H9 (cell line): ENCODE measurements around the gene USP36. TPM values are rescaled to one million over a fixed set of nuclear protein-coding genes. Genes with fewer than 3 reads are reported as not detected.
A peak's percentile ranks its signal among the peaks of the same experiment; 100 is the strongest.

ENCODE experiments used
- DNase-seq: peaks from one replicate; pipeline ENCODE4 v3.0.0-alpha.2; 2017
- H2AFZ ChIP-seq: one replicate; pipeline ENCODE4 v1.6.1; 2013; ENCODE audit warnings: mild to moderate bottlenecking, low read length, control low read depth, moderate library complexity
- H2AK5ac ChIP-seq: 2 replicates; pipeline ENCODE4 v1.6.1; 2013; ENCODE audit warnings: low read length, control low read depth, mixed read lengths; ENCODE audit not compliant: insufficient read length
- H2BK120ac ChIP-seq: one replicate; pipeline ENCODE4 v1.6.1; 2013; ENCODE audit warnings: low read depth, mild to moderate bottlenecking, low read length, control low read depth, inconsistent platforms; ENCODE audit not compliant: poor library complexity, severe bottlenecking
- H2BK12ac ChIP-seq: 2 replicates; pipeline ENCODE4 v1.6.1; 2013; ENCODE audit warnings: low read length, control low read depth, mixed read lengths, low read depth; ENCODE audit not compliant: insufficient read length
- H2BK15ac ChIP-seq: 2 replicates; pipeline ENCODE4 v1.6.1; 2013; ENCODE audit warnings: low read depth, low read length, control low read depth
- H2BK20ac ChIP-seq: one replicate; pipeline ENCODE4 v1.6.1; 2013; ENCODE audit warnings: low read depth, mild to moderate bottlenecking, low read length, control low read depth, inconsistent platforms; ENCODE audit not compliant: poor library complexity, severe bottlenecking
- H2BK5ac ChIP-seq: 2 replicates; pipeline ENCODE4 v1.6.1; 2013; ENCODE audit warnings: low read length, control low read depth, mixed read lengths; ENCODE audit not compliant: insufficient read length
- H3K14ac ChIP-seq: 2 replicates; pipeline ENCODE4 v1.6.1; 2013; ENCODE audit warnings: low read length, control low read depth; ENCODE audit not compliant: insufficient read depth
- H3K18ac ChIP-seq: 2 replicates; pipeline ENCODE4 v1.6.1; 2013; ENCODE audit warnings: low read depth, mild to moderate bottlenecking, mixed read lengths, low read length, control low read depth; ENCODE audit not compliant: insufficient read length
- H3K23ac ChIP-seq: 2 replicates; pipeline ENCODE4 v1.6.1; 2013; ENCODE audit warnings: low read length, control low read depth, mixed read lengths, low read depth; ENCODE audit not compliant: insufficient read length
- H3K23me2 ChIP-seq: 2 replicates; pipeline ENCODE4 v1.6.1; 2013; ENCODE audit warnings: low read depth, mild to moderate bottlenecking, mixed read lengths, low read length, control low read depth; ENCODE audit not compliant: insufficient read length, poor library complexity, severe bottlenecking
- H3K27ac ChIP-seq: 2 replicates; pipeline ENCODE4 v1.5.1; 2013; ENCODE audit warnings: low read length, control low read depth, mixed read lengths, low read depth; ENCODE audit not compliant: insufficient read length
- H3K27me3 ChIP-seq: 2 replicates; pipeline ENCODE4 v1.6.1; 2013; ENCODE audit warnings: low read length, control low read depth, inconsistent platforms; ENCODE audit not compliant: insufficient read depth
- H3K4ac ChIP-seq: 2 replicates; pipeline ENCODE4 v1.6.1; 2013; ENCODE audit warnings: low read depth, mild to moderate bottlenecking, control low read depth, inconsistent platforms, low read length, moderate library complexity
- H3K4me1 ChIP-seq: 2 replicates; pipeline ENCODE4 v1.6.1; 2013; ENCODE audit warnings: low read length, control low read depth, inconsistent platforms; ENCODE audit not compliant: insufficient read depth
- H3K4me2 ChIP-seq: 2 replicates; pipeline ENCODE4 v1.6.1; 2013; ENCODE audit warnings: low read length, control low read depth, mixed read lengths; ENCODE audit not compliant: insufficient read length, insufficient read depth
- H3K56ac ChIP-seq: 2 replicates; pipeline ENCODE4 v1.6.1; 2013; ENCODE audit warnings: low read depth, mild to moderate bottlenecking, mixed read lengths, low read length, control low read depth; ENCODE audit not compliant: insufficient read length
- H3K79me1 ChIP-seq: 2 replicates; pipeline ENCODE4 v1.6.1; 2013; ENCODE audit warnings: low read depth, mild to moderate bottlenecking, moderate library complexity, low read length, control low read depth, inconsistent platforms; ENCODE audit not compliant: insufficient read depth, poor library complexity, severe bottlenecking
- H3K79me2 ChIP-seq: 2 replicates; pipeline ENCODE4 v1.6.1; 2013; ENCODE audit warnings: low read length, control low read depth, inconsistent platforms; ENCODE audit not compliant: insufficient read depth
- H3K9ac ChIP-seq: 2 replicates; pipeline ENCODE4 v1.6.1; 2013; ENCODE audit warnings: low read length, control low read depth, mixed read lengths; ENCODE audit not compliant: insufficient read length; ENCODE audit errors: extremely low read depth
- H3K9me3 ChIP-seq: one replicate; pipeline ENCODE4 v1.6.1; 2013; ENCODE audit warnings: low read depth, low read length, inconsistent platforms; ENCODE audit not compliant: control insufficient read depth
- H3T11ph ChIP-seq: one replicate; pipeline ENCODE4 v1.6.1; 2013; ENCODE audit warnings: mild to moderate bottlenecking, low read length, control low read depth, inconsistent platforms
- H4K20me1 ChIP-seq: one replicate; pipeline ENCODE4 v1.6.1; 2013; ENCODE audit not compliant: control insufficient read depth, insufficient read length, insufficient read depth
- H4K5ac ChIP-seq: 2 replicates; pipeline ENCODE4 v1.6.1; 2013; ENCODE audit warnings: low read depth, mild to moderate bottlenecking, mixed read lengths, low read length, control low read depth; ENCODE audit not compliant: insufficient read length
- H4K8ac ChIP-seq: replicated peaks from 2 replicates; pipeline ENCODE4 v1.6.1; 2013; ENCODE audit warnings: low read length, control low read depth, mixed read lengths, low read depth; ENCODE audit not compliant: insufficient read length
- H4K91ac ChIP-seq: 2 replicates; pipeline ENCODE4 v1.6.1; 2013; ENCODE audit warnings: low read depth, mild to moderate bottlenecking, moderate library complexity, mixed read lengths, low read length, control low read depth; ENCODE audit not compliant: insufficient read length
- H3K27ac Mint-ChIP-seq, 3 experiments: 2 replicates in 2 of 3; 3 replicates in 1 of 3; pipeline ENCODE4 v1.8.0; 2020 to 2021; ENCODE audit warnings: mixed read lengths in 3 of 3, mild to moderate bottlenecking in 1 of 3, moderate library complexity in 1 of 3
- H3K27me3 Mint-ChIP-seq: 2 replicates; pipeline ENCODE4 v1.8.0; 2021; ENCODE audit warnings: low read depth, mild to moderate bottlenecking, moderate library complexity, mixed read lengths
- H3K36me3 Mint-ChIP-seq, 3 experiments: 2 replicates in 2 of 3; 3 replicates in 1 of 3; pipeline ENCODE4 v1.8.0; 2020 to 2021; ENCODE audit warnings: low read depth in 3 of 3, mixed read lengths in 3 of 3; ENCODE audit not compliant: insufficient read depth in 1 of 3
- H3K4me1 Mint-ChIP-seq, 2 experiments: 2 replicates each; pipeline ENCODE4 v1.8.0; 2020; ENCODE audit warnings: mixed read lengths in 2 of 2
- H3K4me3 Mint-ChIP-seq, 2 experiments: 2 replicates in 1 of 2; 3 replicates in 1 of 2; pipeline ENCODE4 v1.8.0; 2020 to 2021; ENCODE audit warnings: mild to moderate bottlenecking in 2 of 2, mixed read lengths in 2 of 2, moderate library complexity in 1 of 2
- H3K9me3 Mint-ChIP-seq, 2 experiments: 2 replicates in 1 of 2; 3 replicates in 1 of 2; pipeline ENCODE4 v1.8.0; 2020; ENCODE audit warnings: mild to moderate bottlenecking in 2 of 2, mixed read lengths in 2 of 2, moderate library complexity in 1 of 2
- CTCF ChIP-seq: fragments of 200-600 bp; sonication (generic); conservative IDR thresholded peaks from 3 replicates; pipeline ENCODE4 v1.8.0; 2021; ENCODE audit warnings: antibody characterized with exemption, mild to moderate bottlenecking
- WGBS: extraction: QIAGEN DNeasy Blood & Tissue Kit; methylation state at CpG from one replicate; pipeline ENCODE4 v1.1.7; 2013; ENCODE audit warnings: missing lambda C conversion rate, low lambda C conversion rate, mixed read lengths; ENCODE audit not compliant: insufficient read length; ENCODE audit errors: extremely low coverage; 5-methylcytosine and 5-hydroxymethylcytosine counted together
- total RNA-seq: library from RNA; stranded (reverse); gene quantifications from 2 replicates; pipeline ENCODE4 v1.2.1, GENCODE V29; 2021

Gene USP36
- total RNA-seq, 1 experiment from 2014 or later, result 106 TPM

- H2AFZ ChIP-seq, result no peak overlapping the region
- H2BK5ac ChIP-seq, result no peak overlapping the region
- no peak overlapping the region for H2BK12ac ChIP-seq
- H2BK20ac ChIP-seq, result no peak overlapping the region
- Mint-ChIP-seq H3K27ac (peak overlapping the region in 2 of 3 experiments; percentile 4 to 96; a peak in 3 of 7 replicates), H3K4me1 (peaks cover 22% of the 10 kb centered on the region in 2 experiments), H3K27me3 (peaks cover 2% of the 10 kb centered on the region; the same call in 1 of the 2 replicates), H3K9me3 (no peaks in the 10 kb centered on the region), H3K36me3 (peaks cover 25 to 33% (median 30%) of the 10 kb centered on the region in 3 experiments), H3K4me3 (peak overlapping the region; percentile 89 to 91)
- WGBS, result no CpG with 5 or more reads among the region's 73 CpGs
- peaks cover 4% of the 10 kb centered on the region for H3K23me2 ChIP-seq
- peaks cover 3% of the 10 kb centered on the region for H3K79me1 ChIP-seq
- H4K8ac ChIP-seq, result no peak overlapping the region
- H3K27ac ChIP-seq, result no peak overlapping the region
- no peak overlapping the region; the same call in 1 of the 2 replicates for H3K4ac ChIP-seq
- peak overlapping the region; percentile 86 for H3K14ac ChIP-seq
- peak overlapping the region; percentile 16 for H3K18ac ChIP-seq
- H3K27me3 ChIP-seq, result no peaks in the 10 kb centered on the region
- H3K4me1 ChIP-seq, result no peaks in the 10 kb centered on the region
- H3K23ac ChIP-seq, result no peak overlapping the region
- H2BK15ac ChIP-seq, result no peak overlapping the region
- DNase-seq, result peak; percentile 54
- H3K56ac ChIP-seq, result no peak overlapping the region
- H2AK5ac ChIP-seq, result no peak overlapping the region
- H4K5ac ChIP-seq, result no peak overlapping the region
- H3K9me3 ChIP-seq, result no peaks in the 10 kb centered on the region
- peak overlapping the region; percentile 94 for H3K4me2 ChIP-seq
- no peak overlapping the region for H3T11ph ChIP-seq
- no peak for TF ChIP-seq CTCF
- H3K9ac ChIP-seq, result peak overlapping the region; percentile 86
- peaks cover 20% of the 10 kb centered on the region; the same call in 1 of the 2 replicates for H3K79me2 ChIP-seq
- no peak overlapping the region for H2BK120ac ChIP-seq
- no peaks in the 10 kb centered on the region for H4K20me1 ChIP-seq
- no peak overlapping the region for H4K91ac ChIP-seq
Measured at GRCh38 chr17:78839762-78840529, 668 bp downstream of the USP36 start.
